HG03108 (cell line): ENCODE measurements around the gene STIP1.

Experiments
- ATAC-seq: cut with Tn5 transposase; IDR thresholded peaks from one replicate; pipeline ENCODE4 v1.9.1; 2021; ENCODE audit warnings: moderate library complexity; ENCODE audit not compliant: unreplicated experiment

STIP1 gene

DNA sequence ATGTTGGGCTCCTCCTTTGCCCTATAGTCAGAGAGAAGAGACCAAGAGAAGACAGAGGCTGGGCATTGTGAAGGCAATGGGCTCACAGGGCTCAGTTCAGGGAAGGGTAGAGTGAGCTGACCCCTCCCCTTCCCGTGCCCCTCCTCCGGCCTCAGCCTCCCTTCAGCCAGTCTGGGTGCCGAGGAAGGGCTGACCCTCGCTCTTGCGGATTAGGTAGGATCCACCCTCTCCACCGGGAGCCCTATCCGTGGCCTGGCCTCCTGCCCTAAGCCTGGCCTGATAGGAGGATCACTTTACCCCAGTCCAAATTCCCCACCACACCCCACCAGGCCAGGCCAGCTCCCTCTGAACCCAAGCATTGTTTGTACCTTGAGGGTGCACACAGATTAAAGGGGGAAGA, 62.6 kb downstream of the STIP1 start:
- ATAC-seq: no peak

DNA sequence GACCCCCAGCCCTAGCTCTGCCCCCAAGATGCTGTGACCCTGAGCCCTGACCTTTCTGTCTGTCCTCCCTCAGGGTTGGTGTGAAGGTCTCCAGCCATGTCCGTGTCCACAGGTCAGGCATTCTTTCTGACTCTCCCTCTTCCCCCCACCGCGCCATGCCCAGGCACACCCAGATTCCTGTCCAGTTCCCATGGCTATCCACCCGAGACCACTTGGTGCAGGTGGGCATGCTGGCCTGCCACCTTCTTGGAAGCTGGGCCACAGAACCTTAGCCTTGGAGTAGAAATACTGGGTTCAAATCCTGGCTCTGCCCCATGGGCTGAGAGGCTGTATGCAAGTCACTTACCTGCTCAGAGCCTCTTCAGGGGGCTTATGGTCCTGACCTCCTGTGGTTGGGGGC, 63.1 kb downstream of the STIP1 start:
- ATAC-seq: no peak

DNA sequence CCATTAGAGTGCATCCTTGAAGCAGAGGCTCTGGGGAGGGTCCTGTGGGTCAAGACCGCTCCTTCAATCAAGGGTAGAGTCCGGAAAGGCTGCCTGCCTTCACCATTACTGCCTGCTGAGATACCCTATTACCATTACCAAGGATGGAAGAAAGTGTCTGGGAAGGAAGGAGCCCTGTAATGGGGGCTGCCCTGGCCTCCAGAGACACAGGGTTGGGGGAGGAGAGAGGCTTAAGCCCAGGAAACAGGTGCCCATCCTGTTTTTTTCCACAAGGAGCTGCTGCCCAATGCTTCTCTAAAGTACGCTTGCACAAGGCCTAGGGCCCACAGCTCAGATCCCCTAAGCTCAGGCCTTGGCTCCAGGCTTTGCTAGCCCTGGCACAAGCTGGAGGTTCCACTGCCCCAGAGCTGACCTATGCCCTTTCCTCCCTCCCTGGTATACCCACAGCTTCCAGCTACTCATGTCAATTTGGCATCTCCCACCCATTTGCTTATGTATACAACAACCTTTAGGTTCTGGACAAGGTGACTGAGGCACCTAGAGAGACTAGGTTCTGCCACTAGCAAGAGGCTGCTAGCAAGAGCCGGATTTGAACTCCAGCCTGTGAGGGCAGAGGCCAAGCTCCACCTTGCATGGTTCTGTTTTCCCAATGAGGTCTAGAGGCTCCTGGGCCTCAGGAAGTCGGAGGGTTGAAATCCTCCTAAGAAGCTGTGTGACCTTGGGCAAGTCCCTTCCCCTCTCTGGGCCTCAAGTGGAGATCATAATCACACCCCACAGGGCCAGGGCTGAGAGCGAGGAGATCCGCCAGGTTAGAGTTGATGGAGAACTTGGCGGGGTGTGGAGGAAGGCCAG, 63.8 kb downstream of the STIP1 start:
- no peak for ATAC-seq

DNA sequence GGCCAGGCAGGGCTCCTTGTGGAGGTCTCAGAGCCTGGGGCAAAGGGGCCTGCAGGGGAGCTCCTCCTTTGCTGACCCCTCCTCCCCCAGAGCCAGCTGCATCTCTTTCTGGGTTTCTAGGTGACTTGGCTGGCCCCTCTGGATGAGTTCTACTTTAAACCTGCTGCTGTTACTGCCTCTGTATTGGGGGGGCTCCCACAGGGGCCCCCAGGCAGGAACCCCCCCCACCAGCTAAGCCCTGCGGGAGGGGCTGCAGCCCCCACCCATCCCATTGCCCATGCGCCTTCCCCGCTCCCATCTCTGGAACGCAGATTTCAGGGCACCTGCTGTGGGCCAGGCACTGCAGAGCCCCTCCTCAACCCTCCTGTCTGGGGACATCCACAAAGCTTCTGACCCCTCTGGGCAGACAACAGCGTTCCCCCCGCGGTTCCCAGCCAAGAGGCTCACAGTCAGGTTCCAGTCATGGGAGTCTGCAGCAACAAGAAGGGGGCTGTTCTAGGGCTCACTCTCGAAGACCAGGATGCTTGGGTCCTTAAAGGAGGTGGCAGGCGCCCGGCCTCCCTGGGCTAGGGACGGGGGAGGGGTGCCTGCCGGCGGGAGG, 64.5 kb downstream of the STIP1 start:
- no peak for ATAC-seq

DNA sequence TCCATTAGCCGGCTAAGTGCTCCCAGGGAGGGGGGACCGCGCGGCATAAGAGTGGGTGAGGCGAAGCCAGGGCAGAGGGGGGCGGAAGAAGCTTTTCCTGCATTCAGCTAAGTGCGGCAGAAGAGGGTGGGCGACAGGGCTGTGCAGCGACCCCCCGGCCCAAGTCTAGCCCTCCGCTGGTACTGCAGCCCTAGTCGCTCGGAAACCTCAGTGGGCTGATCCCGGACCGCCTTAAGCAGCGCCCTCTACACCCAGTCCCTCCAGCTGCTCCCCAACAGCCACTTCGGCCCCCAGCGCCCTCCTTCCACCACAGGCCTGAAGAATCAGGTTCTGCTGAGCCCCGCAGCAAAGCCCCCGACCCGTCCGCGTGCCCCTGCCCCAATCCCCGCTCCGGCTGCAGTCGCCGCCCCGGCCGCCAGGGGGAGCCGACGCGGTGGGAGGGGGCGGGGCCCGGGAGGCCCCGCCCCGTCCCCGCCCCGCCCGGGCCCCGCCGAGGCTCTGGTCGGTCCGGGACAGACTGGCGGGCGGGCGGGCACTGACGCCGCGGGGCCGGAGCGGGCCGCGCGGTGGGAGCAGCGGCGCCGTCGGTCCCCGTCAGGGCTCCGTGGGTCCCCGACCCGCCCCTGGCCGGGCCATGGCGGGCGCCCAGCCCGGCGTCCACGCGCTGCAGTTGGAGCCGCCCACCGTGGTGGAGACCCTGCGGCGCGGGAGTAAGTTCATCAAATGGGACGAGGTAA, 65.2 kb downstream of the STIP1 start, which contains the start of gene PLCB3:
Gene PLCB3, plus strand, starts transcription at position 515 of the 737 bp plus-strand sequence. Its CDS starts 120 bp downstream, at position 635.
- ATAC-seq: peak; percentile 33

DNA sequence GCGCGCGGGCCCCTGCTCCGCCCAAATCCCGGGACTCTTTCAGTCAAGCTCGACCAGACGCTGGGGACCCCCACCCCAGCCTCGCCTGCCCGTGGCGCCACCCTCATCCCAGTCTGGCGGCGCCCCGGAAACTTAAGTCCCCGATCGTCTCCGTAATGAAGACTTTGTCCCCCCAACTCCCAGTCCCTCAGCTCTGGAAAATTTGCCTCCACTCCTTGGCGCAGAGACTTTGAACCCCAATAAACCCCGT, 65.7 kb downstream of the STIP1 start:
- ATAC-seq: no peak

DNA sequence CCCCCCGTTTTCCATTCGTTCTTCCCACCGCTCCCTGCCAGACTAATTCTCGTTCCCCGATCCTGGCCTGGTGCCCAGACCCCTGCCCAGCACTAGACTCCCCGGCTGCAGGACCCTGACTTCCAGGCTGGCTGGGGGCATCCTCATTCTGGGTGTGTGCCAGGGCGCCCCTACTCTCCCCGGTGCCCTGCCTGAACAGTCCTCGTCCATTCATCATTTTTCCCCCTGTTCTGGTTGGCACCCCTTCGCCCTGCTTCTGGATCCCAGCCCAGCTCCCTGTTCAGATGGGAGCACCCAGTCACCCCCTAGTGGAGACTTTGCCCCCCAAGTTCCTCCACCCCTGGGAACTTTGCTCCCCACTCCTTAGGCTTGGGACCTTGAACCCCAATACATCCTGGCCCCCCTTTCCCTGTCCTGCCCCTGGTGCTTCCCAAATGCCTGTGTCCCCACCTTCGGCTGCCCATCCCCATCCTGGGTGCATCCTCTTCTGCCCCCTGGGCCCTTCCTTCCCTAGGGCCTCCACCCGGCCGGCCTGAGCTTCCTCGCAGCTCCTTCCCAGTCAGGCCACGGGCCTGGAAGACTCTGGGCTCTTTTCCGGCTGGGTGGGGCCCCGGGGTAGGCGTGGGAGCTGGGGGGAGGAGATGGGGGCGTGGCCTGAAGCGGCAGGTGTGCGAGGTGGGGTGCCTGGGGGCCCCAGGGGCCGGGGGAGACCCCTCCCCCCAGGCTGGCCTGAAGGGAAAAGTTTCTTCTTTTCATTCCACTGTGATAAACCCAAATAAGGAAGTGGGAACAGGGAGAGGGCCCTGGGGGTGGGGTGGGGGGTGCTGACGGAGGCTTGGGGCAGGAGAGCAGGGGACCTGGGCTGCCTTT, 66.3 kb downstream of the STIP1 start:
- ATAC-seq: no peak

DNA sequence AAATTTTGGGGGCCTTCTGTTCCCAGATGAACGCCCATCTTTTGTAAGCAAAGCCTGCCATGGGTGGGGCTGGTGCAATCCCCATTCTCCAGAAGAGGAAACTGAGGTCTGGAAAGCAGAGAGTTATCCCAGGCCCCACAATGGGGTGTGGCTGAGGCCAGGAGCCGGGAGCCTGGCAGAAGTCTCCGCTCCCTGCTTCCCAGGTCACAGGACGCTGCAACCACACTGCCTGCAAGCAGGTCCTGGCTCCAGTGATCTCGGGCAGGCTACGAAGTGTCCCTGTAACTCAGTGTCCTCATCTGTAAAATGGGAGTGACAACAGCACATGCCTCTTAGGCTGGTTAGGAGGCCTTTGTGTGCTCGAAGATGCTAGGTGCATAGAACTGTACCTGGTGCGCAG, 67.1 kb downstream of the STIP1 start:
- ATAC-seq: no peak

DNA sequence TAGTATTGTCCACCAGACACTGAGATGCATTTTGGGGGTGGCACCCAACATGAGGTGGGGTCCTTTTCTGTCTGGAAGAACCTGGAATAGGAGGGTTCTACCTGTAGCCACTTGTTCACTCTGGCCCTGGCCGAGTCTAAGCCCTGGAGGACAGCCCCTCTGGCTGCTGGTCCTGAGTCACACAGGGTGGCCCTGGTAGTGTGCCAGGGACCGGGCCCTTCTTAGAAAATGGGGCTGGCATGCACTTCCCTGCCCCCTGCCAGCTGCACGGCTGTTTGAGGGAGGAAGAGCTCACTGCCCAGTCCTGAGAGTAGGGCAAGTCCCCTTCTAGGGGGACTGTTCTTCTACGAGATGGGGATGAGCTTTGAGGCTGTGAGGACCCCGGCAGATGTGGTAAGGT, 67.5 kb downstream of the STIP1 start:
- ATAC-seq: no peak
